Limb (tissue), 2 donors: ENCODE results near the gene METTL26.

ENCODE experiments used
- DNase-seq, 2 donors: peaks; one replicate each; pipeline ENCODE4 v3.0.0-alpha.2; 2016; ENCODE audit errors: extremely low spot score in 2 of 2

Gene METTL26

GRCh38 chr16:596736-597060 is 39.4 kb downstream of the METTL26 start:
- no peak for DNase-seq

- DNase-seq, result no peak
Observed at GRCh38 chr16:595942-596735, 40.0 kb downstream of the METTL26 start.

GRCh38 chr16:595094-595528 is 41.0 kb downstream of the METTL26 start:
- DNase-seq, result peak in 1 of 2 donors; percentile 23

GRCh38 chr16:593807-594206 is 42.3 kb downstream of the METTL26 start:
- no peak for DNase-seq

- DNase-seq, result peak in 1 of 2 donors; percentile 25
Observed at GRCh38 chr16:593406-593805, 42.7 kb downstream of the METTL26 start.

- peak in 1 of 2 donors; percentile 32 for DNase-seq
Observed at GRCh38 chr16:592518-593306, 43.4 kb downstream of the METTL26 start.

- no peak for DNase-seq
Observed at GRCh38 chr16:591892-592517, 44.1 kb downstream of the METTL26 start.

- DNase-seq, result no peak
Observed at GRCh38 chr16:591231-591630, 44.9 kb downstream of the METTL26 start.

- no peak for DNase-seq
Observed at GRCh38 chr16:590815-591200, 45.3 kb downstream of the METTL26 start.

GRCh38 chr16:590188-590814 is 45.8 kb downstream of the METTL26 start:
- no peak for DNase-seq

- peak; percentile 97 to 100 for DNase-seq
Observed at GRCh38 chr16:589658-590187, 46.4 kb downstream of the METTL26 start, which contains the start of gene RAB40C. TSS of gene RAB40C (plus strand) at chr16:590066. CDS start at chr16:590292, 226 bp downstream.

GRCh38 chr16:588889-589657 is 47.0 kb downstream of the METTL26 start:
- DNase-seq, result peak; percentile 96 to 99

GRCh38 chr16:588639-588888 is 47.5 kb downstream of the METTL26 start:
- peak in 1 of 2 donors; percentile 72 for DNase-seq

- DNase-seq, result no peak
Observed at GRCh38 chr16:586645-587590, 49.2 kb downstream of the METTL26 start.

- DNase-seq, result no peak
Observed at GRCh38 chr16:586047-586644, 50.0 kb downstream of the METTL26 start.

GRCh38 chr16:585351-585750 is 50.8 kb downstream of the METTL26 start:
- DNase-seq, result no peak
